Kidney tubule cell (primary cell): ENCODE measurements around the gene SPACA9.

Source experiments
- DNase-seq: peaks from one replicate; pipeline ENCODE4 v3.0.0-alpha.2; 2018; ENCODE audit warnings: low spot score

SPACA9 gene

DNA sequence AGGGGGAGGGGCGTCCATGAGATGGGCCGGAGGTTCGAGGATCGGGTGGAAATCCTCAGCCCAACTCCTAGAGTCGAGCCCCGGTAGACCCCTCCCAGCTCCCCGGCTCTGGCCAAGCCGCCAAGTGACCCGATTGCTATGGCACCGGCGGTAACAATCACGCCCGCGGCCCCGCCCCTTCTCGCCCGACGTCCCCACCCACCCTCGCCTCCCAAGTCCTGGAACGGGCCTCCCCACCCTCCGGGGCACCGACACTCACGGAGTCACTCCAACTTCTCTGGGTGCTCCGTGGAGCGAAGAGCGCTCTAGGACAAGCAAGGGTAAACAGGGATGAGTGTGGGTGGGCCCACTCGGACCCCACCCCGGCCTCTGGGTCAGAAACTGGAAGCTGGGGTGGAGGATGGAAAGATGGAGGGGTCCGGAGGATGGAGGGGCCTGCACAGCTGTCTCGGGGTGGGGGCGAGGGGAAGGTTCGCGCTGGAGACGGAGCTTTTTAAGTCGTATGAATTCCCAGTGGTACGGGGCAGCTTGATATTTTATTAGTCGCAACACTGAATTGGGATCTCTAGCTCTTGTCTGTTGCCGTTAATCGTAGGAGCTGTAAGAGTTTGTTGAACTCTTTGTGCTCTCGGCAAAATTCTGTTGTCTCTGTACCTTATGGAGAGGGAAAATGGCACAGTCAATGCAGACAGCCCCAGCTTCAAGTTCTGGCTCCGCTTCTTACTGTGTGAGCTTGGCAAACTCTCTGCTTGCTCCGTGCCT is at the start of gene SPACA9:
Gene SPACA9, plus strand, starts transcription at position 204 of the 762 bp plus-strand sequence. CDS start 5,050 bp downstream, outside the sequence.
- DNase-seq: peak; percentile 57

GRCh38 chr9:132832171-132832881 is 46.4 kb upstream of the SPACA9 start:
- DNase-seq: no peak

GRCh38 chr9:132833550-132834121 is 45.1 kb upstream of the SPACA9 start:
- DNase-seq: no peak

GRCh38 chr9:132834343-132834742 is 44.4 kb upstream of the SPACA9 start:
- DNase-seq: peak; percentile 5

DNA sequence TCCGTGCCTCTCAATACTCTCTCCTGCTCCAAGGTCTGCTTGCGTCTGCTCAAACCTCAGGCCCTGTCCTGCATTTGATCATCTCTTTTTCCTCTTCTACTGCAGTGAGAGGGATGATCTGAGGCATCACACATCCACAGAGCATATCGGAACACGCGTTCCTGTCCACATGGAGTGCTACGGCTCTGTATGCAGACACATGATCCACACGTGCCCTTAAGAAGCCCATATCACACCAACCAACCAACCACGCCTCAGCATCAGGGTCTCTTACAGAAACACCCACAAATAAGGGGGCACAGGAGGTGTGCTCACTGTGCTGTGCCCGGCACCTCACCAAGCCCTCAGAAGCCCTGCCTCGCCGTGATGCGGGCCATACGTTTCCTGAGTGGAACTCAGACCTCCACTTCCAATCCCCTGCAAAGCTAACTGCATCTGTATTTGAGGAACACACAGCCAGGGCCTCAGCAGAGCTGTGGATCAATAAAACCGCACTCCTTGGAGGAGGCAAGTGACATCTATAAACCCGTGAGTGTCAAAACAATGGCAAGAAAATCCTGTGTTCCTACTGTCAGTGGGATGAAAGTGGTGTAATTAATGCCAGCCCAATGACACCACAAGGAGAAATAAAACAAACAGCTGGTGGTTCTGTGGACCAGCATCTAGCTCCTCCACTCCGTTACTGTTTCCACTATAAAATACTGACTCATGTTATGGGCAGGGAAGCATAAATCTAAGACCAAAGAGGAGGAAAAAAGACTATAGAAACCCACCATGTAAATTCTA is 41.0 kb upstream of the SPACA9 start:
- no peak for DNase-seq

DNA sequence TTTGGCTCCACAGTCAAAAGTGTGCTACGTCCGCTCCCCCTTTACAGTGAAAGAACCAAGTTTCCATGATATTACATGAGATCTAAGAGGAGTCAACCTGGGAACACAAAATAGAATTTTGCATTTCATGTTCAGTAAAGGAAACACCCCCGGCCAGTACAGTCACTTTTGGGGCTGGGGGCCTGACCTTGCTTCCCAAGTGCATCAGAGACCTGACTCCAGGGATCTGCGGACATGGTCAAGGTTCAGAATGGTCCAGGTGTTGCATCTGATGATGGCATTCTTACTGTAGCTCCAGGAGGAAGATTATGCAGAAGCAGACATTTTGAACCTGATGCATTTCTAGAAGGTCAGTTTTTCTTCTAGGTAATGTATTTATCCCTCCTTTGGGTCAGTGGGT is 40.4 kb upstream of the SPACA9 start:
- DNase-seq: no peak

- no peak for DNase-seq
Measured at GRCh38 chr9:132840980-132841379, 37.7 kb upstream of the SPACA9 start.

DNA sequence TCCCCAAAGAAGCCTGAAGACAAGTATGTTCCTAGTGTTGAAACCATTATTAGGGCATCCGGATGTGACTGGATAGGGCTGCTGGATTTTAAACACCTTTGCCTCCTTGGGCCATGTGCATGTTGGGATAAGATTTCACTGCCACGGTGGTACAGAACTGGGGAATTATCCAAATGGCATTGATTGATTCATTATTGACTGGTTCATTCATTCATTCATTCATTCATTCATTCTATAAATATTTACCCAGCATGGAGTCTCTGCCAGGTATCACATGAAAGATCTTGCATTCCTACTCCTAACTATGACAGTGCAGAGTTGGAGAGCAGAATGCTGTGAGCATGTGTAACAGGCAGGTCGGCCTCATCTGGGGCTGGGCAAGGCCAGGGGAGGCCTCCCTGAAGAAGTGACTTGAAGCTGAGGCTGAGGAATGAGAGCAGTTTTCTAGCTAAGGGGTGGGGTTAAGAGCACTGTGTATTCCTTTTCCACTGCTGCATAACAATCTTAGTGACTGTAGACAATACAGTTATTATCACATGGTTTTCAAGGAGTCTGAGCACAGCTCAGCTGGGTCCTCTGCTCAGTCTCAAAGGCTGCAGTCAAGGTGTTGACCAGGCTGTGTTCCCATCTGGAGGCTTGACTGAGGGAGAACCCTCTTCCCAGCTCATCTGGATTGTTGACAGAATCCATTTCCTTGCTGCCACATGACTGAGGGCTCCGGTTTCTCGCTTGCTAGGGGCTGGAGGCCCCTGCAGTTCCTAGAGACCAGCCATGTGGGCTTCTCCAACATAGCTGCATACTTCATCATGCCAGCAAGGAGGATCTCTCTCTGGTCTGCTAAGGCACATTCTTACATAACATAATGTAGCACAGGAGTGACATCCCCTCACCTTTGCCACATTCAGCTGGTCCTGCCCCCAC is 36.3 kb upstream of the SPACA9 start:
- DNase-seq: no peak

DNA sequence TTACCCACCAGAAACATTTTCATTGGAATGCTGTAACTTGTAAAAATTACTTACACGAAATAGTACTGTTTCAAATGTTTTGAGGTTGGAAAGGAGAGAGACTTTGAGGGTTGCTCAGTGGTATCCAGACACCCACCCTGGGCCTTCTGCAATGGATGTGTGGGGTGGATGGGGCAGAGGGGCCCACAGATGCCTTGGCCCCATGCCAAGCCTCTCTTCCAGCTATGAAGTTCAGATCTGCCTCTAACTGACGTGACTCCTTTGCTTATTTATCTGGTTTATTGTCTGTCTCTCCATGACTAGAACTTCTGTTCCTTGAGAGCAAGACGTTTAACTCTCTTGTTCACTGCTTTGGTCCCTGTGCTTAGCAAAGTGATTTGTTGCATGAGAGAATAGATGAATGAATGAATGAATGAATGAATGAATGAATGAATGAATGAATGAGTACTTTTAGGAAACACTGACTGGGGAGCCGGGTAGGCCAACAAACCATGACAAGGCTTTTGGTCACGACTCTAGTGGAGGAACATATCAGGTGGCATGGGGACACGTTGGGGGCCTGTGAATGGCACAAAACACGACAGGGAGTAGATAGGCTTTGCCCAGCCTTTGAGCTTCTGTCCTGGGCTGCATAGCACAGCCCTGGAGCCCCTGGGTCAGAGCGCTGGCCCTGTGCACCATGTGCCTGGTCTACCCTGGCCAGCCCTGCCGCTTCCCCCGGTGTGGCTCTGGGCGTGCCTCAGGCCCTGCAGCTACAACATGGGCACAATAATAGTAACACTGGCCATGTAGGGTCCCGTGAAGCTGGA is 32.4 kb upstream of the SPACA9 start:
- no peak for DNase-seq

DNA sequence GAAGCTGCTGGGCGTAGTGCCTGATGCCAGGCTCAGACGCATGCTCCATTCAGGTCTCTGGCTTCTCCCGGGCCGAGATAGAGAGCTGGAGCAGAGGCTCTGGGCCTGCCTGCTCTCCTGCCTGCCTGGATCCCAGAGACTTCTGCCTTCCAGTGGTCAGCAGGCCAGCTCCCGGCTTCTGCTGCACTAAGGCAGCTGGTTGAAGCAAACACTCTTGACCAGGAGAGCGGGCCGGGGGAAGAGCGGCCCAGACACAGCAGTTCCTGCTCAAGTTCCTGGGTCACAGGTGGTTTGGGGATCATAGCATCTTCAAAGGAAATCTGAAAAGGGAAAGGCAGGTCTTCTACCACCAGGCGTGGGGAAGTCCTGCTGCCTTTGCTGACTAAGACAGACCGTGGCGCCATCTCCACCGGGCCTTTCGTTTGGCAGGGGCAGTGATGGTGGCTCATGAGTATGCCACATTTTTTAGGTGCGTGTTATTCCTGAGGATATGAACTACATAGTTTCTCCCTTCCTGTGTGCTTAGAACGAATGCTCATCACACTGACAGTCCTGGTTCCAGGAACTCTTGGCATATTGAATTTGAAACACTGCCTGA is 31.7 kb upstream of the SPACA9 start:
- DNase-seq: no peak

DNA sequence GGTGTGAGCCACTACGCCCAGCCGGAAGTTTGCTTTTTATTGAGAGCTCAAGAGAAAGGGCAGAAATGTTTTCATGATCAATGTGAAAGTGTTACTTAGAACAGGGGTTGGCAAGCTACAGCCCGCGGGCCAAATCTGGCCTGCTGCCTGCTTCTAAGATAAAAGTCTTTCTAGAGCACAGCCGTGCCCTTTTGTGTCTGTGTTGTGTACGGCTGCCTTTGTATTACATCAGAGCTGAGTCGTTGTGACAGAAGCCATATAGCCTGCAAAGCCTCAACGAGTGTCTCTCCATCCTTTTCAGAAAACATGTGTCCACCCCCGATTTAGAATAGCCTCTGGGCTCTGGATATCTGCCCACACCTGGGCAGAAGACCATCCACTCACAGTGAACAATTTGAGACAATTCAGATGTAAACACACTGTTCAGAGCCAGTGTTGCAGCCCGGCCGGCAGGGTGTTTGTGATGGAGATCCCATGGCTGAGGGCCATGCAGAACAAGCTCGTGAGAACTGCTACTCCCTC is 29.5 kb upstream of the SPACA9 start:
- no peak for DNase-seq

GRCh38 chr9:132853482-132853881 is 25.2 kb upstream of the SPACA9 start:
- no peak for DNase-seq

DNA sequence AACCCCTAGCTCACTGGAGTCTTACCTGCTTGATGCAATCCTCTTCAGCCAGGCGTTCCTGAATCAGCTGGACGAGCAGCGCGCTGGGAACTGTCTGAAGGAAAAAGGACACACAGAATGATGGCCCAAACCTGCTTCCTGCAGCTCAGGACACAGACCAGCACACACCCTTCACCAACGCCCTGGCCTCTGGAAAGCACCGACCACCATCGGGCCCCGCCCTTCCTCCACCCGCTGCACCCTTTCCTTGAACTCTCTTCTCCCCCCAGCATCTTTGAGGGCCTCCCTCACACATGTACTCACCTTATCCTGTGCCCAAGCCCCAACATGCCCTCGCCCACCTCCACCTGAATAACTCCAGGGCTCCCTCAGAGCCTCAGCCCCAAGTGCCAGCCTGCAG is 23.9 kb upstream of the SPACA9 start:
- DNase-seq: no peak

DNA sequence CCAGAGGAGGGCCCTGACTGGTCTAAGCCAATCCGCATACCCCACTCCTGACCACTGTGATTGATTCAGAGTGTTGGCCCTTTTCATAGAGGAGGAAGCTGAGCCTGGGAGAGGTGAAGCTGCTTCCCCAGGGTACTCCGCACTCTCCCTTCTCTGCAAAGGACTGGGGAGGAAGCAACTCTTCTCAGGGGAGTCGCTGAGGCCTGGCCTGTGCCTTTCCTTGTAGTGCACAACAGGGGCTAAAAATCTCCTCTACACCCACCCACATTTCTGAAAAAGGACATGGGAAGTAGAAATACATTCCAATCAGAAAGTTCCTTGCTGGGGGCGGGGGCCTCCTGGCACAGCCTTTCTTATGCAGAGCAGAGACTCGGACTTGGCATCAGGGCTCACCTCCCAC is 22.8 kb upstream of the SPACA9 start:
- no peak for DNase-seq

DNA sequence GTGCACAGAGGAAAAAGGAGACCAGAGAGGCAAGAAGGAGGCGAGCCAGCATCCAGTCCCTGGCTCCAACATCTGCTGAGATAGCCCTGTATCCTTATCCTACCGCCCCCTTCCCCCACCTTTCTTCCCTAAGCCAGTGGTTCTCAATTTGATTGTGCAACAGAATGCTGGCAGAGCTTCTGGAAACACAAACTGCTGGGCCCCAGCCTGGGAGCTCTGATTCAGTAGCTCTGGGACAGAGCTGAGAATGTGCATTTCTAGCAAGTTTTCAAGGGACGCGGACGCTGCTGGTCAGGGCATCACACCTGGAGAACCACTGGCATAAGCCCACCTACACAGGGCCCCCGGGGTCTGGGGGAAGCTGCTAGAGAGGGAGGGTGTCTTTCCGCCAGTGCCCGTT is 21.7 kb upstream of the SPACA9 start:
- DNase-seq: no peak

GRCh38 chr9:132857616-132858342 is 20.9 kb upstream of the SPACA9 start:
- no peak for DNase-seq

DNA sequence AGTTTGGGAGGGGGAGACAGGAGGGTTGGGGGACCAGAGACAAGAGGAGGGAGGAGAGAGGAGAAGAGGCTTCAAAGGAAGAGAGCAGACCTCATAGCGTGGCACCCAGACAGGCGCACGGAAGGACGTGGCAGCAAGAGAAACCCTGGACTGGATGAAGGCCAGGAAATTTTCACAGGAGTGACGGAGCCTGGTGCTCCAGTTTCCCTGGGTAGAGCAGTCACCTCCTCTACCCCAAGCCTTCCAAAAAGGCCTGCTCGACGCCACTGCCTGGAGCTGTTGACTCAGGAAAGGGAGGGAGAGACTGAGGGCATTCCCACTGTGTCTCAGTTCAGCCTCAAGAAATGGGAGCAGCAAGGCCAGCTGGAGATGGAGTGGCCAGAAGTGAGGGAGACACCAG is 19.9 kb upstream of the SPACA9 start:
- DNase-seq: no peak

DNA sequence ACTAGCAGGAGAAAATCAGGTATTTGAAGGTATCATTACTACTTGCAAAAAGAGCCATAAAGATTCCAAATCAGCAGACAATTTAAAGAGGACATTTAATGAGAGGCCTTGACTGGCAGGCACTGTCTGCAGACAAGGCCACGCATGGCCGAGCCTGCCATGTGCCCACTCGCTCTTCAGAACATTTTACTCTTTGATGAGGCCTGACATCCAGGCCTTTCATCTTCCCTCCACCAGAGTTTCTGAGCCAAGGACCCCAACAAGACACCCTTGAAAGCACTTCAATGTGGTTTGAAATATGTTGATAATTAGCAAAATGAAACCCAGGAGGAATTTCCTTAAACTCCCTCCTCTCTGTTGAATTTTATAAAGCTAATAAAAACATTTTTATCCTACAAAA is 17.0 kb upstream of the SPACA9 start:
- no peak for DNase-seq

DNA sequence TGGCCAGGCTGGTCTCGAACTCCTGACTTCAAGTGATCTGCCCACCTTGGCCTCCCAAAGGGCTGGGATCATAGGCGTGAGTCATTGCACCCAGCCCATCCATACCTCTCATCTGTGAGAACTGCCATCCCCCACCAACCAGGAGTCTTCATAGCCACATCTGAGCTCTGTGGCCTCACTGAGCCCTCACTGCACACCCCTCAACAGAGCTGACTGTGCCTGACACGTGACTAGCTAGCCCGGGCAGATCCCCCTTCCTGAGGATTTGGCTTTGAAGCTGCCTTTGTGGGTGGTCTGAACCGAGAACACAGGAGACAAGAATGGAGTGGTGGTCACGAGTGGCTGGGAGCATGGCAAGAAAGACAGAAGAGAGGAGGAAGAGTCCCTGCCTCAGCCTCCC is 16.2 kb upstream of the SPACA9 start:
- no peak for DNase-seq
